Measurements from ENCODE around the gene SLC25A6.
"Not testable (repeated sequence)": the region's sequence is repeated elsewhere in the genome, so short reads cannot be mapped to it uniquely, and the experiment has no call there.

Gene SLC25A6

GRCh38 chrX:1389993-1390285, 2.0 kb downstream of the SLC25A6 start:
- no peak for DNase-seq (ENCODE audit: low spot score)

- DNase-seq (ENCODE audit: low spot score) = peak; percentile 38
Measured at GRCh38 chrX:1389181-1389992, 2.5 kb downstream of the SLC25A6 start.

- DNase-seq (ENCODE audit: low spot score) = no peak
Measured at GRCh38 chrX:1388651-1389050, 3.3 kb downstream of the SLC25A6 start.

DNA sequence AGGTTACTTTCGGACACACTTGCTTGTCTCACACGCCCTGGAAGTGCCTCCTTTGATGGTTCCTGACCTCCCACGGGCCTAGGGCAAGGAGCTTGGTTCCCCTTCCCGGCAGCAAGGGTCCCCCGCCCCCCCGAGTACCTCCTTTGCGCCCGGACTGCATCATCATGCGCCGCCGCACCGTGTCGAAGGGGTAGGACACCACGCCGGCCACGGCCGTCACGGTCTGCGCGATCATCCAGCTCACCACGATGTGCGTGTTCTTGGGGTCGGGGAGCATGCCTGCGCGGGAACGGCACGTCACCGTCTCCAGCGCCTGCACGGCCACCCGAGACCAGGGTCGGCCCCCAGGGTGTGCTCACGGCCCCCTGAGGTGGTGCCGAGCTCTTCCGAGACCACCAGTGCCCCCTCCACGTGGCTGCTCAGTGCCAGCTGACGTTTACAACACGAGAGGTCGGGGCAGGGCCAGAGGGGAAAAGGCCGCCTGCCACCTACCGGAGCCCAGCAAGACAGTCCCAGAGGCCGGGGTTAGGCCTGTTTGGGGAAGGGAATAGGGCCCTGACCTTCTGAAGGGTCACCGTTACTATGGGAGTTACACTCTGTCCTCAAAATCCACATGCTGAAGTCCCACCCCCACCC, 4.7 kb downstream of the SLC25A6 start:
- DNase-seq (ENCODE audit: low spot score) = peak; percentile 35

- peak; percentile 27 for DNase-seq (ENCODE audit: low spot score)
Measured at GRCh38 chrX:1386338-1387127, 5.4 kb downstream of the SLC25A6 start.

DNA sequence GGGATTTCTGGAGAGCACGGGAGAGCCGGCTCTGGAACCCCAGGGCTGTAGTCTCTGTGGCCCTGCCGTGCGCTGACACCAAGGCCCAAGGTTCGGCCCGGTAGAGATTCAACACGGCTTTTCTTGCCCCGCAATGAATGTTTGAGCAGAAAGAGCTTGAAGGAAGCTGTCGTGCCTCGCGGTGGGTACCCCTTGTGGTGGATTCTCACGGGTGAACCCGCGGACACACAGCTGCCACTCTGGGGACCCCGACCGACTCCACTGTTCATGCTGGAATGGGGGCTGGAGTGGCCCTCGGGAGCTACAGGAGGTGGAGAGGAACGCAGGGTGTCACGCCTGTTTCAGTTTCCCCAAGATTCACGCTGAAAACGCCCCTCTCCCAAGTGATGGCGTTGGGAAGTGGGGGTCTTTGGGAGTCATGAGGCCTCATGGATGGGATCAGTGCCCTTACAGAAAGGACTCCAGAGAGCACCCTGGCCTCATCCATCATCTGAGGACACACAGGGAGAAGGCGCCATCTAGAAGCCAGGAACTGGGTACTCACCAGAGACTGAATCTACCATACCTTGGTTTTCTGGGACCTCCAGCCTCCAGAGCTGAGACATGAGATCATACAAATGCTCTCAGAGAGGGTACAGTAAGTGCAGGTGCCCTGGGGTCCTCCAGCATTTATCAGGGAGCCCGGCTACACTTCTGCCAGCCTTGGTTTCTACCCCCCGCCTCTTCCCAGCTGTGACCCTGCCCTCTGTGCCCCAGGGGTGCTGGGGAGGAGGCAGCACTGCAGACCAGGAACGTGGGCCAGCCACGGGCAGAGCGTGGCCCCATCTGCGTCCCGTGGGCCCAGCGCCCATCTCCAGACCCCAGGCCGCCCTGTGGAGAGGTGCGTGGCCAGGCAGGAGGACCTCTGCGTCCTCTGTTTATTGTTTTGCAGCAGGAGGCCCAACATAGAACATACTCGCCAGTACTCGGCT, 6.4 kb downstream of the SLC25A6 start:
- DNase-seq (ENCODE audit: low spot score) = peak; percentile 45

DNA sequence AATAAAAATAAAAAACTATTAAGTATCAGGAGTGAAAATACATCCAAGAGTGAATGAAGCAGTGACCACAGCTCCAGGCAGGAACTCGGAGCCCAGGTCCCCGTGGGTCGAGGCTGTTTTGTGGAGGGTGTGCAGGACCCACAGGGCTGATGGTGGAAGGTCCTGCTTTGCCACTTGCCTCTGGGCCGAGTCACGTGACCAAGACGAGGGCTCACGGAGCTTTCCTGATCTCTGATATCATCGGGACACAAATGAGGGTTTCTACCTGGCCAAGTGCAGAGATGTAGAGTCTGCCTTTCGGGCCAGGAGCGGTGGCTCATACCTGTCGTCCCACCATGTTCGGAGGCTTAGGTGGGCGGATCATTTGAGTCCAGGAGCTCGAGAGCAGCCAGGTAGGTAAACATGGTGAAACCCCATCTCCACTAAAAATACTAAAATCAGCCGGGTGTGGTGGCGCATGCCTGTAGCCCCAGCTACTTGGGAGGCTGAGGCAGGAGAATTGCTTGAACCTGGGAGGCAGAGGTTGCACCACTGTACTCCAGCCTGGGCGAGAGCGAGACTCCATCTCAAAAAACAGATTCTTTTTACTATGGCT, 7.2 kb downstream of the SLC25A6 start:
- peak; percentile 38 for DNase-seq (ENCODE audit: low spot score)

- no peak for DNase-seq (ENCODE audit: low spot score)
Measured at GRCh38 chrX:1380672-1381233, 11.2 kb downstream of the SLC25A6 start.

DNA sequence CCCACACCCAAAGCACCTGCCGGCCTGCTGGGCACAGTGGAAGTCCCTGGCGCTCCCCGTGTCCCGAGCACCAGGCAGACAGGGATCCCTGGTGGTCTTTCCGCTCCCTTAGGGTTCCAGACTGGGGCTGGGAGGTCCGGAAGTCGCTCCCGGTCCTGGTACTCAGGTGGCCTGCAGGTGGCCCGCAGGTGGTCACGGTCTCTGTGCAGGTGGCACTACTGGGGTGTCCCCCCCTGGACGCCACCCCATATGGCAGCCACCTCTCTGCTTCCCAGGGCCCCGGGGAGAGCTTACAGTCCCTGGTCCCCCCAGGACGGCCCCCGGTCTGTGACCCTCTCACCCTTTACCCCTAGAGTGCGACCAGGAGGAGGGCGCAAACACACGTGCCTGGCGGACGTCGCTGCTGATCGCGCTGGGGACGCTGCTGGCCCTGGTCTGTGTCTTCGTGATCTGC, 13.6 kb downstream of the SLC25A6 start:
- no peak for DNase-seq (ENCODE audit: low spot score)

DNA sequence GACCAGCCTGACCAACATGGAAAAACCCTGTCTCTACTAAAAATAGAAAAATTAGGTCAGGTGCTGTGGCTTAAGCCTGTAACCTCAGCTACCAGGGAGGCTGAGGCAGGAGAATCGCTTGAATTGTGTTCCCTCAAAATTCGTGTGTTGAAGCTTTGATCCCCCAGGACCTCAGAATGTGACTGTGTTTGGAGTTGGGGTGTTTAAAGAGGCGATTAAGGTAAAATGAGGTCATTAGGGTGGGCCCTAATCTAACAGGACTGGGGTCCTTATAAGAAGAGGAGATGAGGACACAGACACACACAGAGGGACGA, 23.6 kb downstream of the SLC25A6 start:
- no peak for DNase-seq (ENCODE audit: low spot score)

- not testable (repeated sequence) for DNase-seq (ENCODE audit: low spot score)
Measured at GRCh38 chrX:1366363-1366762, 25.6 kb downstream of the SLC25A6 start.

- DNase-seq (ENCODE audit: low spot score) = no peak
Measured at GRCh38 chrX:1361910-1362309, 30.0 kb downstream of the SLC25A6 start.

- no peak for DNase-seq (ENCODE audit: low spot score)
Measured at GRCh38 chrX:1361275-1361674, 30.6 kb downstream of the SLC25A6 start.

DNA sequence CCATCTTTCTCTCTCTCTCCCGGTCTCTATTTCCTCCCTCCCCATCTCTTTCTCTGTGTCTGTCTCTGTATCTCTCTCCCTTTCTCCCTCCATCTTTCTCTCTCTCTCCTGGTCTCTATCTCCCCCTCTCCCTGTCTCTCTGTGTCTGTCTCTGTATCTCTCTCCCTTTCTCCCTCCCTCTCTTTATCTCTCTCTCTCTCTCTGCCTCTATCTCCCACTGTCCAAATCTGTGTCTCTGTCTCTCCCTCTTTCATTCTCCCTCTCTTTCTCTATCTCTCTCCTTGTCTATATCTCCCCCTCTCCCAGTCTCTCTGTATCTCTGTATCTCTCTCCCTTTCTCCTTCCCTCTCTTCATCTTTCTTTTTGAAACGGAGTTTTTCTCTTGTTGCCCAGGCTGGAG, 31.7 kb downstream of the SLC25A6 start:
- DNase-seq (ENCODE audit: low spot score) = no peak

GRCh38 chrX:1359477-1359873, 32.4 kb downstream of the SLC25A6 start:
- DNase-seq (ENCODE audit: low spot score) = no peak

DNA sequence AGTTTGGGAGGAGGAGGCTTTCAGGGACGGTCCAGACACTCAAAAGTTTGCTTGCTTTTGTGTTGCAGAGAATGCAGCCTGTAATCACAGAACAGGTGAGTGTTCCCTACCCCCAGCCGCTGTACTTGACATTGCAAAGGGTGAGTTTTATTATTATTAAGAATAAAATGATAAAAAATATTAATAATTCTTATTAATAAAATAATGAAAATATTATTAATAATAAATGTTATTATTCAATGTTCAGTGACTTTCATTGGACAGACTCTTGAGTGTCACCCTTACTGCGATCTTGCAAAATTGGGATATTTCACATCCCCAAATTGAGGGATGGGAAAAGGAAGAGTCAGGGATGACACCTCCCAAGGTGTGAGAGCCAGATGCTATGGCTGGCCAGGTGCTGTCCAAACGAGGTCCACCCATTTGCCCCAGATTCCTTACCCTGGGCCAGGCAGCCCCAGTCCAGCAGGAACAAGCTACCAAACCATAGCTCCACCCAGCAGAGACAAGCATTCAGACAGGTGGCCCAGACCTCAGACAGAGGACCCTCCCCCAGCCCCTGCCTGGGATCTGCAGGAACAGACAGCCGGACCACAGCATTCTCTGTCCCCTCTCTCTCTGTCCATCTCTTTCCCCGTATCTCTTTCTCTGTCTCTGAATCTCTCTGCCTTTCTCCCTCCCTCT, 33.0 kb downstream of the SLC25A6 start:
- DNase-seq (ENCODE audit: low spot score) = no peak

DNA sequence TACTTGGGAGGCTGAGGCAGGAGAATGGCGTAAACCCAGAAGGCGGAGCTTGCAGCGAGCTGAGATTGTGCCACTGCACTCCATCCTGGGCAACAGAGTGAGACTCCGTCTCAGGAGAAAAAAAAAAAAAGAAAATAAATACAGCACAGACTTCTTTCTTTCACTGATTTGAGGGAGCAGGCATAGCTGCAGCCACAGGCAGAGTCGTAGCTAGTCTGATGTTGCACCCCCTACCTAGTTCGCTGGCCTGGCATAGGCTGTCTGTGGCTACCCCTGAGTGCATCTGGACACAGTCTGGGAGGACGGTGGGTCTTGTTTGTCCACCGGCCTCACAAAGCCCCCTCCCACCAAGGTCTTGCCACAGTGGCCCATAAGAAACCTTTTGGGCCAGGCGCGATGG, 33.9 kb downstream of the SLC25A6 start:
- no peak for DNase-seq (ENCODE audit: low spot score)

GRCh38 chrX:1355131-1356046, 36.5 kb downstream of the SLC25A6 start:
- peak; percentile 68 for DNase-seq (ENCODE audit: low spot score)
